BJ (cell line): ENCODE results near the gene LRP2. TPM values are rescaled to one million over a fixed set of nuclear protein-coding genes. Genes with fewer than 3 reads are reported as not detected.

Experiments
- CTCF ChIA-PET: fragments of 350-600 bp; formaldehyde crosslinking; extraction: SDS; loops from one replicate; lab custom pipeline; 2021; ENCODE audit warnings: antibody characterized with exemption, inconsistent platforms; lab: Yijun Ruan, JAX
- POLR2A ChIA-PET: fragments of 300-600 bp; sonication (Branson Sonifier 250); formaldehyde crosslinking; extraction: SDS; loops from one replicate; lab custom pipeline; 2021; ENCODE audit warnings: antibody characterized with exemption; lab: Charles Lee
- DNase-seq: peaks from one replicate; pipeline ENCODE4 v3.0.0-alpha.2; 2011; ENCODE audit warnings: low read depth
- H3K27me3 ChIP-seq: 2 replicates; pipeline ENCODE4 v1.6.0; 2011; ENCODE audit warnings: low read length; ENCODE audit not compliant: control insufficient read depth, insufficient read depth
- H3K36me3 ChIP-seq: 2 replicates; pipeline ENCODE4 v1.5.1; 2011; ENCODE audit warnings: low read length; ENCODE audit not compliant: control insufficient read depth, insufficient read depth
- H3K4me3 ChIP-seq: 2 replicates; pipeline ENCODE4 v1.5.1; 2011; ENCODE audit warnings: low read depth, mild to moderate bottlenecking, control low read depth, low read length
- polyA plus RNA-seq: library from polyadenylated mRNA; depleted of rRNA; stranded (reverse); fragments of >200 nt; gene quantifications from 2 replicates; pipeline ENCODE4 v1.2.3, GENCODE V29; 2011
- TF ChIP-seq, protein P1 (sequence below): IDR thresholded peaks from 2 replicates; pipeline ENCODE4 v1.5.1; 2011; ENCODE audit warnings: low read depth, mild to moderate bottlenecking, control low read depth, inconsistent platforms, low read length, moderate library complexity; ENCODE audit not compliant: insufficient read depth

Gene LRP2
- polyA plus RNA-seq, 1 experiment, result not detected

DNA sequence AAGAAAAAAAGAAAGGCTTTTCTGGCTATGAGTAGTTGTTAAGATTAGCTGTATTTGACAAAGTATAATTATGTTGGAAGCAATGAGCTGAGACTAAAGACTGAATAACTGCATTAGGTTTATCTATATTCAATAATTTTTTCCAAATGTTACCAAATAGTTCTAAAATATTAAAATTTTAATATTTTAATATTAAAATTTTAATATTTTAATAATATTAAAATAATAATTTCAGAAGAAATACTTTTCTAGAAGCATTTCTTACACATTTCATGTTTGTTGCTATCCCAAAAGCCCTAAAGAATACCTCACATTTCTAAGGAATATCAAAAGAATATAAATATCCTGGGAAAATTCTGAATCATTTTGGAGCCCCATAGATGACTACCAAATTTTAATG lies 74.7 kb downstream of the LRP2 start:
- DNase-seq, result no peak
- CTCF ChIA-PET, result no interaction called here
- TF ChIP-seq, protein P1, sequence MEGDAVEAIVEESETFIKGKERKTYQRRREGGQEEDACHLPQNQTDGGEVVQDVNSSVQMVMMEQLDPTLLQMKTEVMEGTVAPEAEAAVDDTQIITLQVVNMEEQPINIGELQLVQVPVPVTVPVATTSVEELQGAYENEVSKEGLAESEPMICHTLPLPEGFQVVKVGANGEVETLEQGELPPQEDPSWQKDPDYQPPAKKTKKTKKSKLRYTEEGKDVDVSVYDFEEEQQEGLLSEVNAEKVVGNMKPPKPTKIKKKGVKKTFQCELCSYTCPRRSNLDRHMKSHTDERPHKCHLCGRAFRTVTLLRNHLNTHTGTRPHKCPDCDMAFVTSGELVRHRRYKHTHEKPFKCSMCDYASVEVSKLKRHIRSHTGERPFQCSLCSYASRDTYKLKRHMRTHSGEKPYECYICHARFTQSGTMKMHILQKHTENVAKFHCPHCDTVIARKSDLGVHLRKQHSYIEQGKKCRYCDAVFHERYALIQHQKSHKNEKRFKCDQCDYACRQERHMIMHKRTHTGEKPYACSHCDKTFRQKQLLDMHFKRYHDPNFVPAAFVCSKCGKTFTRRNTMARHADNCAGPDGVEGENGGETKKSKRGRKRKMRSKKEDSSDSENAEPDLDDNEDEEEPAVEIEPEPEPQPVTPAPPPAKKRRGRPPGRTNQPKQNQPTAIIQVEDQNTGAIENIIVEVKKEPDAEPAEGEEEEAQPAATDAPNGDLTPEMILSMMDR, result no peak
- Histone ChIP-seq H3K36me3 (no peaks in the 10 kb centered on the region), H3K4me3 (no peak overlapping the region), H3K27me3 (no peaks in the 10 kb centered on the region)
- POLR2A ChIA-PET, result no interaction called here

DNA sequence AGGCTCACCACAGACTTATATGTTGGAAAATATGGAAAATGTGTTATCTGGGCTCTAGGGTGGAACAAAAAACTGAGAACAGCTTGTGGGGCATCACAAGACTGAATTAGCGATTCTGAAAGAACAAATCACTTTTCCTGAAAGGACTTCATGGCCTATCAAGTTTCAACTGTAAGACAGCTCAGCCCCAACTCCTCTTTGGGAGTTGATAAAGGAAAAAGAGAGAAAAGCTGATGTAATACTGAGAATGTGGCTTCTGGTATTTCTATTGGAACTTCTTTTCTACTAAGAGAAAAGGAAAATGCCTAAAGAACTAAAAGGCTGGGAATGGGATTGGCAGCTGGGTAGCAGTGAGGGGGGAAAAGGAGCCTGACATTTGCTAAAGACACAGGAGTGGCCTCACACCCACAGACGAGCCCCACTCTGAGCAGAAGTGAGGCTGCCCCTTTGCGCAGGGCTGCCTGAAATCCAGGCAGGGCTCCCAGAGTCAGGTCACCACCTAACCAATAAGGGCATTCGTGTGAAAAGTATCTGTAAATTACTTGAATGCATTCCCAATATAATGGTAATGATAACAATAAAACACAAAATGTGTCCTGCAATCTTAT lies 75.6 kb downstream of the LRP2 start:
- ChIA-PET POLR2A (no interaction called here), CTCF (no interaction called here)
- no peaks in the 10 kb centered on the region for H3K36me3 ChIP-seq
- no peak for DNase-seq
- TF ChIP-seq, protein P1, result no peak
- no peak overlapping the region for H3K4me3 ChIP-seq
- no peaks in the 10 kb centered on the region for H3K27me3 ChIP-seq

DNA sequence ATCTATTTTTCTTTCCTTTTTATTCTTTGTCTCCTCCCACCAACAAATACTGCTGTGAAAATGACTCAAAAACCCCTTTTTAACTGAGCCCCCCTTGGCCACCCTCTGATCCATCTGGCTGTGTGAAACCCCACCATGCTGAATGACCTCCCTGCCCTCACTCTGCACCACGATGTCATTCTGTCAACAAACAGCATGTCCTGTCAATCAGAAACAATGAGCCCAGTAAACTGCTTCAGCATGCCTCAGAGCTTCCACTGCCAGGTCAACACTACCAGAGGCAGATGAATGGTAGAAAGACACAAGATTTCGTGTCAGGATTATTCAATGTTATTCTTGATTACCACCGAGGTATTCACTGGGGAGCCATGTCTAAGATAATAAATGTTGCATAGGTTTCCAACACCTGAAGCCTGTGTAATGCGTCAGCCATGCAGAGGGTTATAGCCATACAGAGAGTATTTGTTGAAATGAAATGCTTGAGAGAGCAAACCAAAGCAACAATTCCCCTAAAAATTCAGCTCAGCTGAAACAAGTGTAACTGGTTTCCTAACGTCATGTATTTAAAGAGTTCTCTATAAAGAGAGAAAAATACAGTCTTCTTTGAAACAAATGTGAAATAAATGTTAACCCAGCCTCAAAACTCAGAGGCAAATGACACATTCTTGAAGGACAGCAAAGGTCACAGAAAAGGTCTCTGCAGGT lies 76.7 kb downstream of the LRP2 start:
- CTCF ChIA-PET, result no interaction called here
- Histone ChIP-seq H3K4me3 (no peak overlapping the region), H3K36me3 (no peaks in the 10 kb centered on the region), H3K27me3 (no peaks in the 10 kb centered on the region)
- DNase-seq, result no peak
- POLR2A ChIA-PET, result no interaction called here
- TF ChIP-seq, protein P1, result no peak

DNA sequence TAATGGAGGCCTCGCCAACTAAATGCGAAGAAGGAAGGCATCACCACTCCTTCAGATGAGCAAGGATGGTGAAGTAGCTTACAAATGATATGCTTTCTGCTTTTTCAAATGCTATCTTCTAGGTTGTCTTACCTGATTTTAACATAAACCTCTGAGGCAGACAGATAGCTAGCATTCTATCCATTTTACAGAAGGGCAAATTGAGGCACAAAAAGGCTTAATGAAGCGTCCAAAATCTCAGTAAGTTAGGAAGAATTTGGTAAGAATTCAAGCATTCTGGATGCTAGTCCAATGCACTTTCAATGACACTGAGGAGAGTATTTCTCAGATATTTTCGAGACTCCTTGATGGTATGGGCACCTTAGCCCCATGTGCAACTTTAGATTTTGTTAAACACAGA lies 81.8 kb downstream of the LRP2 start:
- Histone ChIP-seq H3K4me3 (no peak overlapping the region), H3K27me3 (no peaks in the 10 kb centered on the region), H3K36me3 (no peaks in the 10 kb centered on the region)
- no peak for DNase-seq
- TF ChIP-seq, protein P1, result no peak
- CTCF ChIA-PET, result no interaction called here
- POLR2A ChIA-PET, result no interaction called here

DNA sequence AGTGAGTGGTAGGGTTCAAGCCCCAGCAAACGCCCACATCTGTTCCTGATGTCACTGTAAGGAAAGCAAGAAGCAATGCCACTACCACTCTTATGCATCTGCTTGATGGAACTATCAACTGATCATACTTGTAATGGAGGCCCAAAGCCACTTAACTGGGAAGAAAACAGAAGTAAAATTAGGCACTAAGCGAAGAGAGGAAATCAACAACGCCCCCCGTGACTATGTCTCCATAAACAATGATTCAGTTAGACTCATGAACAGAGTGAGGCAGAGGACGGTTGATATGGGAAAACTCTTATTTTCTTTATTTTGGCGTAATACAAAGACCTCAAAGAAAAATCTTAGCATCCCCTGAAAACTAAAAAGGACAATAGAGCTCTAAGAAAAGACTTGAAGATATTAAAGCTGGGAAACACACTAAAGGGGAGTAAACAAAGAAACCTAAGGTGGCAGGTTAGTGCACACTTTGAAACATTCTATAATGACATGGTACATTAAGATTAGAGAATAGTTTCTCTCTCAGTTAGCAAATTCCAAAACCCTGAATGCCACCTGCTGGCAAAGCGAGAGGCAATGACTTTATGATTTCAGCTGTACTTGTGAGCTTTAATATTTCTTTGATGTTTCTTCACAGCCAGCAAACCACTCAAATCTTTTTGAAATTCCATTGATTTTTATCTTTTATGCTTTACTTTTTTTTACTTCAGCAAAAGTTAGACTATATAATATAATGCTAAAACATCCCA lies 86.5 kb downstream of the LRP2 start:
- TF ChIP-seq, protein P1, result no peak
- CTCF ChIA-PET, result interaction anchor here (1.1 kb wide), 1 partner anchor 10 kb away, joined by 4 read pairs; no protein-coding TSS in a partner anchor
- Histone ChIP-seq H3K36me3 (no peaks in the 10 kb centered on the region), H3K4me3 (no peak overlapping the region), H3K27me3 (no peaks in the 10 kb centered on the region)
- POLR2A ChIA-PET, result no interaction called here
- no peak for DNase-seq
